GM20000 (cell line): ENCODE results near the gene GGNBP2.
"Not testable (repeated sequence)": the region's sequence is repeated elsewhere in the genome, so short reads cannot be mapped to it uniquely, and the experiment has no call there.

Experiments
- DNase-seq: peaks from one replicate; pipeline ENCODE4 v3.0.0; 2012; ENCODE audit warnings: low spot score
- CTCF ChIP-seq: IDR thresholded peaks from 2 replicates; pipeline ENCODE4 v1.5.1; 2012; ENCODE audit warnings: mild to moderate bottlenecking, control low read depth; ENCODE audit errors: extremely low read depth, missing control alignments

Gene GGNBP2

GRCh38 chr17:36507266-36507665 lies 37.5 kb upstream of the GGNBP2 start:
- no peak for DNase-seq
- TF ChIP-seq CTCF, result no peak

GRCh38 chr17:36508439-36508838 lies 36.3 kb upstream of the GGNBP2 start:
- DNase-seq, result not testable (repeated sequence)

GRCh38 chr17:36509272-36509985 lies 35.3 kb upstream of the GGNBP2 start:
- TF ChIP-seq CTCF, result no peak
- no peak for DNase-seq

GRCh38 chr17:36510636-36511035 lies 34.1 kb upstream of the GGNBP2 start:
- TF ChIP-seq CTCF, result no peak

GRCh38 chr17:36511216-36511615 lies 33.5 kb upstream of the GGNBP2 start:
- TF ChIP-seq CTCF, result no peak

More at GRCh38 chr17:36510636-36511035, 34.1 kb upstream of the GGNBP2 start:
- DNase-seq, result no peak

GRCh38 chr17:36512641-36513040 lies 32.1 kb upstream of the GGNBP2 start:
- no peak for DNase-seq
- no peak for TF ChIP-seq CTCF

More at GRCh38 chr17:36511216-36511615, 33.5 kb upstream of the GGNBP2 start:
- no peak for DNase-seq

GRCh38 chr17:36514856-36515255 lies 29.9 kb upstream of the GGNBP2 start:
- no peak for DNase-seq
- TF ChIP-seq CTCF, result no peak

GRCh38 chr17:36515837-36516236 lies 28.9 kb upstream of the GGNBP2 start:
- TF ChIP-seq CTCF, result no peak
- no peak for DNase-seq
